Endothelial cell of umbilical vein (primary cell): Measurements from ENCODE around the gene ZNF567. TPM values are rescaled to one million over a fixed set of nuclear protein-coding genes. Genes with fewer than 3 reads are reported as not detected.

Source experiments
- BruUV-seq: library from RNA; stranded (reverse); fragments of 400-500 nt; replicated peaks from 2 replicates; lab custom pipeline; 2021; lab: Mats Ljungman, UMichigan
- CTCF ChIA-PET: fragments of 300-600, 350-600 bp; sonication (Branson Sonifier 250); formaldehyde crosslinking; loops from one replicate; lab custom pipeline; 2021; ENCODE audit warnings: antibody characterized with exemption, inconsistent platforms; lab: Charles Lee
- POLR2A ChIA-PET: fragments of 300-600, 350-600 bp; sonication (Branson Sonifier 250); formaldehyde crosslinking; loops from one replicate; lab custom pipeline; 2021; ENCODE audit warnings: antibody characterized with exemption, inconsistent platforms; lab: Charles Lee
- DNase-seq: peaks from one replicate; pipeline ENCODE4 v3.0.0-alpha.2; 2011; ENCODE audit warnings: low read depth, low spot score
- FAIRE-seq: peaks from 2 replicates; lab custom pipeline; 2011; peaks lifted over from hg19 to GRCh38; lab: Jason Lieb, UNC
- H2AFZ ChIP-seq: 2 replicates; pipeline ENCODE4 v1.6.0; 2012; ENCODE audit warnings: low read depth, low read length, control low read depth, inconsistent platforms
- H3K27ac ChIP-seq: 2 replicates; pipeline ENCODE4 v1.5.1; 2011; ENCODE audit warnings: low read depth, mild to moderate bottlenecking, control low read depth, low read length, moderate library complexity; ENCODE audit not compliant: insufficient read depth
- H3K27me3 ChIP-seq, 2 experiments: 2 replicates each; pipeline versions ENCODE4 v1.6.0 to v1.6.1; 2011; ENCODE audit warnings: low read length in 2 of 2, mixed read lengths in 1 of 2; ENCODE audit not compliant: control insufficient read depth in 2 of 2, insufficient read depth in 2 of 2
- H3K36me3 ChIP-seq, 2 experiments: 2 replicates in 1 of 2; 3 replicates in 1 of 2; pipeline ENCODE4 v1.5.1; 2011; ENCODE audit warnings: low read length in 2 of 2, mild to moderate bottlenecking in 1 of 2, moderate library complexity in 1 of 2; ENCODE audit not compliant: control insufficient read depth in 2 of 2, insufficient read depth in 2 of 2; ENCODE audit errors: extremely low read depth in 1 of 2
- H3K4me1 ChIP-seq: 3 replicates; pipeline ENCODE4 v1.5.1; 2011; ENCODE audit warnings: mild to moderate bottlenecking, low read length; ENCODE audit not compliant: control insufficient read depth, insufficient read depth; ENCODE audit errors: extremely low read depth
- H3K4me2 ChIP-seq: 2 replicates; pipeline ENCODE4 v1.6.1; 2011; ENCODE audit warnings: low read length, control low read depth, mixed read lengths; ENCODE audit not compliant: insufficient read depth
- H3K4me3 ChIP-seq, 3 experiments: fragments of 200-600 bp in 1 of 3; sonication (generic), shearing (Covaris generic) in 1 of 3; replicated peaks in 1 of 3; 2 replicates each; pipeline ENCODE4 v1.5.1; 2011 to 2016; ENCODE audit warnings: control low read depth in 3 of 3, low read length in 3 of 3, mild to moderate bottlenecking in 2 of 3, inconsistent platforms in 1 of 3, low read depth in 1 of 3, moderate library complexity in 1 of 3; ENCODE audit not compliant: insufficient read depth in 1 of 3
- H3K79me2 ChIP-seq: 2 replicates; pipeline ENCODE4 v1.6.0; 2012; ENCODE audit warnings: low read length, inconsistent platforms; ENCODE audit not compliant: control insufficient read depth, insufficient read depth
- H3K9ac ChIP-seq: replicated peaks from 2 replicates; pipeline ENCODE3; 2011; ENCODE audit warnings: low read length, control low read depth; ENCODE audit not compliant: insufficient read depth; ENCODE audit errors: extremely low read depth
- H3K9me1 ChIP-seq: replicated peaks from 3 replicates; pipeline ENCODE4 v1.6.0; 2011; ENCODE audit warnings: mild to moderate bottlenecking, low read length; ENCODE audit not compliant: control insufficient read depth, insufficient read depth; ENCODE audit errors: extremely low read depth
- H3K9me3 ChIP-seq: replicated peaks from 2 replicates; pipeline ENCODE4 v1.5.1; 2012; ENCODE audit warnings: low read length, inconsistent platforms; ENCODE audit not compliant: control insufficient read depth, insufficient read depth
- H4K20me1 ChIP-seq: replicated peaks from 2 replicates; pipeline ENCODE3; 2011; ENCODE audit warnings: mild to moderate bottlenecking, low read length; ENCODE audit not compliant: control insufficient read depth, insufficient read depth; ENCODE audit errors: extremely low read depth
- CTCF ChIP-seq, 2 donors: IDR thresholded peaks; 1 replicate in 1 of 2; 2 replicates in 1 of 2; pipeline ENCODE4 v1.5.1; 2011; ENCODE audit warnings: low read length in 2 of 2, mild to moderate bottlenecking in 2 of 2, moderate library complexity in 2 of 2, control low read depth in 1 of 2, inconsistent platforms in 1 of 2, low read depth in 1 of 2; ENCODE audit not compliant: insufficient read depth in 1 of 2; ENCODE audit errors: extremely low read depth in 1 of 2
- EZH2 ChIP-seq: IDR thresholded peaks from 2 replicates; pipeline ENCODE4 v1.6.1; 2012; ENCODE audit warnings: borderline replicate concordance, low read depth, mild to moderate bottlenecking, moderate library complexity, low read length, inconsistent platforms; ENCODE audit not compliant: severe bottlenecking
- FOS ChIP-seq: IDR thresholded peaks from 2 replicates; pipeline ENCODE4 v1.6.1; 2011; ENCODE audit warnings: mild to moderate bottlenecking, low read length, moderate library complexity, borderline replicate concordance; ENCODE audit not compliant: insufficient read depth
- GATA2 ChIP-seq: IDR thresholded peaks from 2 replicates; pipeline ENCODE4 v1.7.0; 2011; ENCODE audit warnings: low read depth, mild to moderate bottlenecking, moderate library complexity, mixed read lengths, low read length; ENCODE audit not compliant: insufficient read length, insufficient read depth
- JUN ChIP-seq: IDR thresholded peaks from 2 replicates; pipeline ENCODE4 v1.6.1; 2011; ENCODE audit warnings: borderline replicate concordance, low read depth; ENCODE audit not compliant: insufficient read length, insufficient read depth
- MAX ChIP-seq: IDR thresholded peaks from 2 replicates; pipeline ENCODE4 v1.6.1; 2011; ENCODE audit not compliant: insufficient read depth, insufficient read length
- MYC ChIP-seq: IDR thresholded peaks from one replicate; pipeline ENCODE4 v1.6.1; 2011; ENCODE audit warnings: mild to moderate bottlenecking, low read depth, low read length
- POLR2A ChIP-seq: IDR thresholded peaks from 2 replicates; pipeline ENCODE4 v1.6.1; 2012; ENCODE audit warnings: low read depth, mild to moderate bottlenecking, control low read depth, low read length
- POLR2AphosphoS5 ChIP-seq: IDR thresholded peaks from 2 replicates; pipeline ENCODE4 v1.6.1; 2012; ENCODE audit warnings: low read depth, mild to moderate bottlenecking, control low read depth, low read length, moderate library complexity; ENCODE audit not compliant: insufficient read depth
- dilution Hi-C: fragments of 300-500 bp; cut with MboI; formaldehyde crosslinking; loops from one replicate; pipeline ENCODE4 v1.15.0; 2019; ENCODE audit warnings: low sequenced_read_pairs; ENCODE audit not compliant: extremely low pct_ligation_motif_present
- intact Hi-C: fragments of 100-400 bp; cut with micrococcal nuclease; formaldehyde crosslinking; loops from one replicate; pipeline ENCODE4 v1.10.0; 2022
- polyA plus RNA-seq, 4 experiments: library from polyadenylated mRNA; depleted of rRNA in 3 of 4; stranded (reverse) in 3 of 4; unstranded in 1 of 4; fragments of >200 nt; gene quantifications; 2 replicates each; pipeline versions ENCODE4 v1.2.1 to v1.2.3, GENCODE V29; 2011 to 2012; ENCODE audit warnings: missing spikeins in 1 of 4
- total RNA-seq: library from RNA; stranded (reverse); gene quantifications from 2 replicates; pipeline ENCODE4 v1.2.3, GENCODE V29; 2021

ZNF567 gene
- total and polyA plus RNA-seq, 2 donors (not counting 3 experiments of a cell fraction or from before 2014, with no cell fraction given): 3.4 to 4.4 TPM

GRCh38 chr19:36707134-36707533 lies 19.7 kb downstream of the ZNF567 start:
- BruUV-seq: no TSS peak

More at GRCh38 chr19:36707134-36707533, 19.7 kb downstream of the ZNF567 start:
- Histone ChIP-seq H4K20me1 (no peaks in the 10 kb centered on the region), H3K9ac (no peak overlapping the region), H3K4me3 (no peak overlapping the region), H3K79me2 (no peaks in the 10 kb centered on the region), H3K27me3 (no peaks in the 10 kb centered on the region), H3K4me1 (no peaks in the 10 kb centered on the region), H2AFZ (no peak overlapping the region), H3K27ac (no peak overlapping the region), H3K4me2 (no peak overlapping the region), H3K9me3 (no peaks in the 10 kb centered on the region), H3K36me3 (no peaks in the 10 kb centered on the region), H3K9me1 (no peaks in the 10 kb centered on the region)
- ChIA-PET POLR2A (no interaction called here), CTCF (no interaction called here)
- no peak for FAIRE-seq
- intact Hi-C loops (no loop called here), dilution Hi-C loops (no loop called here)
- TF ChIP-seq POLR2A (no peak), MYC (no peak), JUN (no peak), POLR2AphosphoS5 (no peak), EZH2 (no peak), CTCF (IDR thresholded peaks at IDR 0.05; ENCODE audit: extremely low read depth in 1 of 2, insufficient read depth in 1 of 2, low read depth in 1 of 2, low read length in 2 of 2) (no peak), GATA2 (no peak), MAX (no peak), FOS (no peak)
- no peak for DNase-seq
